ENCODE results near the gene GPX5. TPM values are rescaled to one million over a fixed set of nuclear protein-coding genes. Genes with fewer than 3 reads are reported as not detected.
A peak's percentile ranks its signal among the peaks of the same experiment; 100 is the strongest.
"Not testable (repeated sequence)": the region's sequence is repeated elsewhere in the genome, so short reads cannot be mapped to it uniquely, and the experiment has no call there.

GPX5 gene
- total RNA-seq, 1 donor from 2014 or later: not detected

DNA sequence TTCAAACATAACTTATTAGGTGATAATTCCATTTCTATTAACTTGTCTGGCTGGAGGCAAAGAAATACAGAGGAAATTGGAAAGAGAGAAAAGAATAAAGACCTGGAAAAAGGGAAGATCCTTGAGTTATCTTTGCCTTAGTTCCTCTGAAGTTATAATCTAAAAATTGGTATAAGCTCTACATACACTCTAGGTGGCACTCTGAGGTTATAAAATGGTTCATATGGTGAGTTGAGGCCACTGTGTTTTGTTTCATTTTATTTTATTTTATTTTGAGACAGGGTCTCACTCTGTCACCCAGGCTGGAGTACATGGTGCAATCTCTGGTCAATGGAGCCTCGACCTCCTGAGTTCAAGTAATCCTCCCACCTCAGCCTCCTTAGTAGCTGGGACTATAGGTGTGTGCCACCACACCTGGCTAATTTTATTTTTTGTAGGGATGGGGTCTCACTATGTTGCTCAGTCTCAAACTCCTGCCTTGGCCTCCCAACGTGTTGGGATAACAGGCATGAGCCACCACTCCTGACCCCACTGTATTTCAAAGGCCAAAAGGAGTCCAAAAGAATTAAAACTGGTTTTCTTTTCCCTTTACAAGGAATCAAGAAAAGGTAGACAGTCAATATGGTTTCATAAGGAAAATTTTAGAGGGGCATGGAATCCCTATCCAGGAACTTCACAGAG, 29.4 kb upstream of the GPX5 start:
- H3K27me3 Mint-ChIP-seq (ENCODE audit: low read depth): peaks cover 5% of the 10 kb centered on the region
- no peak overlapping the region for H3K4me3 Mint-ChIP-seq

DNA sequence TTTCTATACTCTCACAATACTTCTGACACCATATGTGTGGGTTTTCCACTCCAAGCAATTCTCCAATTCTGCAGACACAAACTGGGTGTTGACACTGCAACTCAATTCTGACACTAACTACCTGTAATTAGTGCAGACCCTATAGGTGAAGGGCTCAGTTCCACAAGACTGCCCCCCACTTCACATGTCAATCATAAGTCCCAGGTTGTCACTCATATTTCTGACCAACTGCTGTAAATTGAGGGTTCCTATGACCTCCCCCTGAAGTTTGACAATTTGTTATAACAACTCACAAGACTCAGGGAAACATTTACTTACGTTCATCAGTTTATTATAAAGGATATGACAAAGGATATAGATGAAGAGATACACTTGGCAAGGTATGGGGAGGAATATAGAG, 28.4 kb upstream of the GPX5 start:
- no peak overlapping the region for H3K27ac Mint-ChIP-seq (ENCODE audit: unreplicated experiment)
- DNase-seq (ENCODE audit: low read depth, low spot score): no peak
- H3K4me1 Mint-ChIP-seq: peaks cover 18% of the 10 kb centered on the region
- H3K9me3 Mint-ChIP-seq: no peaks in the 10 kb centered on the region
- no peaks in the 10 kb centered on the region for H3K36me3 Mint-ChIP-seq (ENCODE audit: low read depth)
- no peak overlapping the region for H3K4me3 Mint-ChIP-seq
- H3K27me3 Mint-ChIP-seq (ENCODE audit: low read depth): no peaks in the 10 kb centered on the region
- TF ChIP-seq, protein P1, sequence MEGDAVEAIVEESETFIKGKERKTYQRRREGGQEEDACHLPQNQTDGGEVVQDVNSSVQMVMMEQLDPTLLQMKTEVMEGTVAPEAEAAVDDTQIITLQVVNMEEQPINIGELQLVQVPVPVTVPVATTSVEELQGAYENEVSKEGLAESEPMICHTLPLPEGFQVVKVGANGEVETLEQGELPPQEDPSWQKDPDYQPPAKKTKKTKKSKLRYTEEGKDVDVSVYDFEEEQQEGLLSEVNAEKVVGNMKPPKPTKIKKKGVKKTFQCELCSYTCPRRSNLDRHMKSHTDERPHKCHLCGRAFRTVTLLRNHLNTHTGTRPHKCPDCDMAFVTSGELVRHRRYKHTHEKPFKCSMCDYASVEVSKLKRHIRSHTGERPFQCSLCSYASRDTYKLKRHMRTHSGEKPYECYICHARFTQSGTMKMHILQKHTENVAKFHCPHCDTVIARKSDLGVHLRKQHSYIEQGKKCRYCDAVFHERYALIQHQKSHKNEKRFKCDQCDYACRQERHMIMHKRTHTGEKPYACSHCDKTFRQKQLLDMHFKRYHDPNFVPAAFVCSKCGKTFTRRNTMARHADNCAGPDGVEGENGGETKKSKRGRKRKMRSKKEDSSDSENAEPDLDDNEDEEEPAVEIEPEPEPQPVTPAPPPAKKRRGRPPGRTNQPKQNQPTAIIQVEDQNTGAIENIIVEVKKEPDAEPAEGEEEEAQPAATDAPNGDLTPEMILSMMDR (conservative IDR thresholded peaks at IDR 0.05): no peak

More for the DNA sequence above, 29.4 kb upstream of the GPX5 start:
- no peaks in the 10 kb centered on the region for H3K36me3 Mint-ChIP-seq (ENCODE audit: low read depth)
- TF ChIP-seq, protein P1 (conservative IDR thresholded peaks at IDR 0.05): peak; percentile 61
- H3K4me1 Mint-ChIP-seq: peaks cover 22% of the 10 kb centered on the region
- no peak for DNase-seq (ENCODE audit: low read depth, low spot score)
- H3K9me3 Mint-ChIP-seq: no peaks in the 10 kb centered on the region
- H3K27ac Mint-ChIP-seq (ENCODE audit: unreplicated experiment): no peak overlapping the region

DNA sequence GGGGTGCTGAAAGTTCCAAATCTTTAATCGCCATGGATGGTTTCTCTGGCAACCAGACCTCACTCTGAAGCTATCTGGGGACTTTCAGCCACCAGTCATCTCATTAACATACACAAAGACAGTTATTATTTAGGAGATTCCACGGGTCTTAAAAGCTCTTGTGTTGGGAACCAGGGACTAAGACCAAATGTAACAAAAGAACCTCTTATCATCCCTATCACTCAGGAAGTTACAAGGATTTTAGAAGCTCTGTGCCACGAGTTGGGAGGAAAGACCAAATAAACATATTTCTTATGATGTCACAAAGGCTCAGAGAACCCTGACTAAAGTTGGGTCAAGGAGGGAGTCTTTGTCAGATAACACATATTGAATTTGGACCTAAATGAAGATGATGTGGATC, 27.8 kb upstream of the GPX5 start:
- peak overlapping the region; percentile 11 for H3K4me3 Mint-ChIP-seq
- H3K4me1 Mint-ChIP-seq: peaks cover 18% of the 10 kb centered on the region

DNA sequence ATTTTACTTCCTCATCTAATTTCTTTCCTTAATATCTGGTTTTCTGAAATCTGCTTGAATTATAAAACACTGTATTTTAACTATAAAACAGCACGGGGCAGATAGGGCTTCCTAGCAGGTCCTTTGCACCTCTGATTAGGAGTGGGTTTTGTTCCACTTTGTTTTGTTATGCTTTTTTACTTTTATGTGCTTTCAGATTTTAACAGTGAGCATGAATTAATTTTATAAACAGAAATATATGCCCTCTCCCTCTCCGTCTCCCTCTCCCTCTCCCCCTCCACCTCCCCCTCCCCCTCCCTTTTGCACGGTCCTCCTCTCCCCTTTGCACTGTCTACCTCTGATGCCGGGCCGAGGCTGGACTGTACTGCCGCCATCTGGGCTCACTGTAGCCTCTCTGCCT, 24.4 kb upstream of the GPX5 start:
- Mint-ChIP-seq H3K4me3 (no peak overlapping the region), H3K27ac (ENCODE audit: unreplicated experiment) (no peak overlapping the region), H3K4me1 (peaks cover 20% of the 10 kb centered on the region), H3K9me3 (no peaks in the 10 kb centered on the region), H3K27me3 (ENCODE audit: low read depth) (no peaks in the 10 kb centered on the region), H3K36me3 (ENCODE audit: low read depth) (no peaks in the 10 kb centered on the region)
- no peak for DNase-seq (ENCODE audit: low read depth, low spot score)
- TF ChIP-seq, protein P1 (conservative IDR thresholded peaks at IDR 0.05): no peak

More for the DNA sequence above, 27.8 kb upstream of the GPX5 start:
- Mint-ChIP-seq H3K27ac (ENCODE audit: unreplicated experiment) (no peak overlapping the region), H3K27me3 (ENCODE audit: low read depth) (no peaks in the 10 kb centered on the region), H3K9me3 (no peaks in the 10 kb centered on the region), H3K36me3 (ENCODE audit: low read depth) (no peaks in the 10 kb centered on the region)
- DNase-seq (ENCODE audit: low read depth, low spot score): no peak
- TF ChIP-seq, protein P1 (conservative IDR thresholded peaks at IDR 0.05): no peak

DNA sequence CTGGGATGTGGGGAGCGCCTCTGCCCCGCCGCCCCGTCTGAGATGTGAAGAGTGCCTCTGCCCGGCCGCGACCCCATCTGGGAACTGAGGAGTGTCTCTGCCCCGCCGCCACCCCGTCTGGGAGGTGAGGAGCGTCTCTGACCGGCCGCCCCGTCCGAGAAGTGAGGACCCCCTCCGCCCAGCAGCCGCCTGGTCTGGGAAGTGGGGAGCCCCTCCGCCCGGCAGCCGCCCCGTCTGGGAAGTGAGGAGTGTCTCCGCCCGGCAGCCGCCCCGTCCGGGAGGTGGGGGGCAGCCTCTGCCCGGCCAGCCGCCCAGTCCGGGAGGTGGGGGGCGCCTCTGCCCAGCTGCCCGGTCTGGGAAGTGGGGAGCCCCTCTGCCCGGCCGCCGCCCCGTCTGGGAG, 23.5 kb upstream of the GPX5 start:
- not testable (repeated sequence) for H3K9me3 Mint-ChIP-seq; H3K36me3 Mint-ChIP-seq (ENCODE audit: low read depth); H3K27me3 Mint-ChIP-seq (ENCODE audit: low read depth); H3K4me3 Mint-ChIP-seq; H3K27ac Mint-ChIP-seq (ENCODE audit: unreplicated experiment); DNase-seq (ENCODE audit: low read depth, low spot score)
- peaks cover 21% of the 10 kb centered on the region for H3K4me1 Mint-ChIP-seq

DNA sequence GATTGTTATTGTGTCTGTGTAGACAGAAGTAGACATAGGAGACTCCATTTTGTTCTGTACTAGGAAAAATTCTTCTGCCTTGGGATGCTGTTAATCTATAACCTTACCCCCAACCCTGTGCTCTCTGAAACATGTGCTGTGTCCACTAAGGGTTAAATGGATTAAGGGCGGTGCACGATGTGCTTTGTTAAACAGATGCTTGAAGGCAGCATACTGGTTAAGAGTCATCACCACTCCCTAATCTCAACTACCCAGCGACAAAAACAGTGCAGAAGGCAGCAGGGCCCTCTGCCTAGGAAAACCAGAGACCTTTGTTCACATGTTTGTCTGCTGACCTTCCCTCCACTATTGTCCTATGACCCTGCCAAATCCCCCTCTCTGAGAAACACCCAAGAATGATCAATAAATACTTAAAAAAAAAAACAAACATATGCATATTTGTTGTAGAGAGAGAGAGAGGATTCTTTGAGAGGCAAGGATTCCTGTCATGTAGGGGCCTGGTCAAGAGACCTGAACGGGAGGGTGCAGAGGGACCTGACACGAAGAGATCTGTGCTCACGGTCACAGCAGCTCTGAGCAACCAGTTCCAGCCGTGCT, 22.9 kb upstream of the GPX5 start:
- not testable (repeated sequence) for H3K36me3 Mint-ChIP-seq (ENCODE audit: low read depth); H3K27me3 Mint-ChIP-seq (ENCODE audit: low read depth); H3K4me3 Mint-ChIP-seq; H3K27ac Mint-ChIP-seq (ENCODE audit: unreplicated experiment); DNase-seq (ENCODE audit: low read depth, low spot score); H3K9me3 Mint-ChIP-seq
- H3K4me1 Mint-ChIP-seq: peaks cover 18% of the 10 kb centered on the region

Data from neural crest cell (in vitro differentiated cells).